ENCODE measurements around the gene PRDM16. TPM values are rescaled to one million over a fixed set of nuclear protein-coding genes. Genes with fewer than 3 reads are reported as not detected.

PRDM16 gene
- polyA plus RNA-seq, 2 donors = 0.15 to 0.28 TPM

- Histone ChIP-seq H3K9me3 (ENCODE audit: control insufficient read depth in 2 of 2, insufficient read depth in 1 of 2, low read depth in 1 of 2, low read length in 1 of 2) (peaks cover 0 to 1% of the 10 kb centered on the region in 2 donors), H3K36me3 (ENCODE audit: control insufficient read depth in 2 of 2, insufficient read depth in 2 of 2, low read length in 1 of 2) (no peaks in the 10 kb centered on the region), H3K4me1 (ENCODE audit: control insufficient read depth in 2 of 2, insufficient read depth in 2 of 2, low read length in 1 of 2) (peaks cover 3 to 6% of the 10 kb centered on the region in 2 donors), H3K27me3 (ENCODE audit: control insufficient read depth in 1 of 2, insufficient read depth in 2 of 2, low read length in 2 of 2) (no peaks in the 10 kb centered on the region), H3K4me3 (ENCODE audit: low read depth in 1 of 2, low read length in 2 of 2) (no peak overlapping the region), H3K27ac (ENCODE audit: low read depth in 2 of 2, low read length in 1 of 2) (no peak overlapping the region)
- WGBS, 2 donors = 51 to 74% methylated on average over 11 of the region's 11 CpGs
These were observed 311.5 kb downstream of the PRDM16 start for GRCh38 chr1:3380469-3380868.

DNA sequence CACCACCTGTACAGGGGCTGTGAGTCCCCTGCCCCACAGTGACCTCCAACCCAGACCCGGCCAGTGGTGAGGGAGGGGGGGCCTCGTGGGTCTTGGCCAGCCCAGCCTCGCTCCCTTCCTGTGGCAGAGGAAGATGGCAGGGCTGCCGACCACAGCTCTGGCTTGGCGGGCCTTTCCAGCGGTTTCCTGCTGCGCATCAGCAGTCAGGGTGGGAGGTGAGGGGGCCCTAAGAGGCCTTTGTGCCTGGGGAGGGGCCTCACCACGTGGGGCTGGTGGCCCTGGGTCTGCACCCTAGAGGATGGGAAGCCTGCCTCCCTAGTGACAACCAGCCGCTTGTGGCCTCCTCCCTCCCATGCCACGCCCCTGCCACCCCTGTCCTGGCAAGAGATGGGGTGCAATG lies 312.9 kb downstream of the PRDM16 start:
- Histone ChIP-seq H3K4me3 (ENCODE audit: low read depth in 1 of 2, low read length in 2 of 2) (no peak overlapping the region), H3K36me3 (ENCODE audit: control insufficient read depth in 2 of 2, insufficient read depth in 2 of 2, low read length in 1 of 2) (no peaks in the 10 kb centered on the region), H3K4me1 (ENCODE audit: control insufficient read depth in 2 of 2, insufficient read depth in 2 of 2, low read length in 1 of 2) (peaks cover 3 to 6% of the 10 kb centered on the region in 2 donors), H3K27ac (ENCODE audit: low read depth in 2 of 2, low read length in 1 of 2) (no peak overlapping the region), H3K27me3 (ENCODE audit: control insufficient read depth in 1 of 2, insufficient read depth in 2 of 2, low read length in 2 of 2) (no peaks in the 10 kb centered on the region), H3K9me3 (ENCODE audit: control insufficient read depth in 2 of 2, insufficient read depth in 1 of 2, low read depth in 1 of 2, low read length in 1 of 2) (peaks cover 0 to 1% of the 10 kb centered on the region in 2 donors)
- 58 to 67% methylated on average over 10 of the region's 10 CpGs for WGBS, 2 donors

DNA sequence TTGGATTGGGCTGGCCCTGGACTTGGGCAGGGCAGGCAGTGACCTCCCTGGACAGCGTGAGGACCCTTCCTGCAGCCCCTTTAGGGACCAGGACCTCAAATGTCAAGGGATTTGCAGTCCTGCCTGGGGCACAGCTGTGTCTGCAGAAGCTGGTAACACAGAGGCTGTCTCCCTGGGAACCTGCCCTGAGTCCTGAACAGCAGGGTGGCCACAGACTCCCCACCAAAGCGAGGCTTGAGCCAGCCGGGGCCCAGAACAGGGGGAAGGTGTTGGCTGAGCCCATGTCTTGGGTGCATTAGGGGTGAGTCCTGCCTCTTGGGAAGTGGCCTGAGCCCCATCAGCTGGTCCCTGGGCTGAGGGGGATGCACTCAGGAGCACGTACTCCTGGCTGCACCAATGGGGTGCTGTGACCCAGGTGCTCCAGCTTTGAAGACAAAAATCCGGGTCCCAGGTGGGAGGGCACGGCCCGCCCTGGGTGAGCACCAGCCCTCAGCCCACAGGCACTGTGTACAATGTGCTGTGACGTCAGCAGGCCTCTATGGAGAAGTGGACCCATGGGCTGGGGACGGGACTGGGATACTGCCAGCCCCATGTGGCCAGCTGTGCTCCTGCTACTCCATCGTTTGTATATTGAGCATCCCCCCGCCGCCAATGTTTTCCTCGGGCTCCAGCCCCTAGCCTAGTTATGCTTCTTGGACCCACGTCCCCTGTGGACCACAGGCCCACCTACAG lies 313.5 kb downstream of the PRDM16 start:
- no peak overlapping the region for H3K4me3 ChIP-seq (ENCODE audit: low read depth in 1 of 2, low read length in 2 of 2)
- no peak overlapping the region for H3K27ac ChIP-seq (ENCODE audit: low read depth in 2 of 2, low read length in 1 of 2)
- 77 to 80% methylated on average over 14 of the region's 14 CpGs for WGBS, 2 donors
- no peaks in the 10 kb centered on the region for H3K27me3 ChIP-seq (ENCODE audit: control insufficient read depth in 1 of 2, insufficient read depth in 2 of 2, low read length in 2 of 2)
- peaks cover 0 to 1% of the 10 kb centered on the region in 2 donors for H3K9me3 ChIP-seq (ENCODE audit: control insufficient read depth in 2 of 2, insufficient read depth in 1 of 2, low read depth in 1 of 2, low read length in 1 of 2)
- H3K36me3 ChIP-seq (ENCODE audit: control insufficient read depth in 2 of 2, insufficient read depth in 2 of 2, low read length in 1 of 2) = no peaks in the 10 kb centered on the region
- H3K4me1 ChIP-seq (ENCODE audit: control insufficient read depth in 2 of 2, insufficient read depth in 2 of 2, low read length in 1 of 2) = peaks cover 3 to 6% of the 10 kb centered on the region in 2 donors

- no peaks in the 10 kb centered on the region for H3K27me3 ChIP-seq (ENCODE audit: control insufficient read depth in 1 of 2, insufficient read depth in 2 of 2, low read length in 2 of 2)
- no peak overlapping the region for H3K27ac ChIP-seq (ENCODE audit: low read depth in 2 of 2, low read length in 1 of 2)
- H3K4me1 ChIP-seq (ENCODE audit: control insufficient read depth in 2 of 2, insufficient read depth in 2 of 2, low read length in 1 of 2) = peaks cover 3 to 6% of the 10 kb centered on the region in 2 donors
- H3K4me3 ChIP-seq (ENCODE audit: low read depth in 1 of 2, low read length in 2 of 2) = no peak overlapping the region
- H3K9me3 ChIP-seq (ENCODE audit: control insufficient read depth in 2 of 2, insufficient read depth in 1 of 2, low read depth in 1 of 2, low read length in 1 of 2) = peaks cover 0 to 1% of the 10 kb centered on the region in 2 donors
- WGBS, 2 donors = 73 to 82% methylated on average over 5 of the region's 5 CpGs
- H3K36me3 ChIP-seq (ENCODE audit: control insufficient read depth in 2 of 2, insufficient read depth in 2 of 2, low read length in 1 of 2) = no peaks in the 10 kb centered on the region
These were observed 314.7 kb downstream of the PRDM16 start for GRCh38 chr1:3383679-3384078.

GRCh38 chr1:3384407-3384806 lies 315.4 kb downstream of the PRDM16 start:
- Histone ChIP-seq H3K36me3 (ENCODE audit: control insufficient read depth in 2 of 2, insufficient read depth in 2 of 2, low read length in 1 of 2) (no peaks in the 10 kb centered on the region), H3K9me3 (ENCODE audit: control insufficient read depth in 2 of 2, insufficient read depth in 1 of 2, low read depth in 1 of 2, low read length in 1 of 2) (peaks cover 0 to 1% of the 10 kb centered on the region in 2 donors), H3K4me3 (ENCODE audit: low read depth in 1 of 2, low read length in 2 of 2) (no peak overlapping the region), H3K4me1 (ENCODE audit: control insufficient read depth in 2 of 2, insufficient read depth in 2 of 2, low read length in 1 of 2) (peaks cover 3 to 6% of the 10 kb centered on the region in 2 donors), H3K27ac (ENCODE audit: low read depth in 2 of 2, low read length in 1 of 2) (no peak overlapping the region), H3K27me3 (ENCODE audit: control insufficient read depth in 1 of 2, insufficient read depth in 2 of 2, low read length in 2 of 2) (no peaks in the 10 kb centered on the region)
- 50 to 62% methylated on average over 12 of the region's 12 CpGs for WGBS, 2 donors

DNA sequence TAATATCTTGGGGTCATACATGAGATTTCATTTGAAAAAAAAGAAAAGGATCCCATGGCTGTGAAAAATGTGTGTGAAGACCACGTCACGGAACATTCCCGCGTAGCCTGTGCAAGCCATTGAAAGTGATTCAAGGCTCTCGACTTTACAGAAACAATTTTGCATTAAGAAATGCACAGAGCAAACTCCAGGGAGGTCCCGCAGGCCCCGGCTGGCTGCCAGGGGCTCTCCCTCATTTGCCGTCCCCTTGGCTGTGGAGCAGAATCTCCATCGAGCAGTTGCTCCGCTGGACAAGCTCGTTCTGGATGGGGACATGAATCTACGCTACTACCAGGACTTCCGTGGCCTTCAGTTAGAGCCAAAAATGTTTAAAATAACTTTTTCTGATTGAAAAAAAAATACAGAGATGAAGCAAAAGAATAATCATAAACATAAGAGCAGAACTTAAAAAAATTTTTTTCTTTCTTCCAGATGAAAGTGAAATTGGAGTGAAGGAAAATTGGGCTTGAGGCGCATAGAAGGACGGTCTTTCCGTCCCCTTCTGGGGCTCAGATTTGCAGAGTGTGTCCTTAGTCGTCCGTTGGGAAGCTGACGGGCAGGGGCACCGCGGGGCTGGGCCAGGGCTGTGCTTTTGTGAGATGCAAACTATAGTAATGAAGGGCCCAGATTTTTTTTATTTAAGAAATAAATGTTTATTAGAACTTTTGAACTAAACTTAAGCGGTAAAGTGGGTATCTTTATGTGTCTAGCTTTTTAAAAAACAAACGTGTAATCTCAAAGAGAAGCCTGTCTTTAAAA lies 317.4 kb downstream of the PRDM16 start:
- Histone ChIP-seq H3K27ac (ENCODE audit: low read depth in 2 of 2, low read length in 1 of 2) (no peak overlapping the region), H3K27me3 (ENCODE audit: control insufficient read depth in 1 of 2, insufficient read depth in 2 of 2, low read length in 2 of 2) (peaks cover 0 to 2% of the 10 kb centered on the region in 2 donors), H3K4me3 (ENCODE audit: low read depth in 1 of 2, low read length in 2 of 2) (no peak overlapping the region), H3K4me1 (ENCODE audit: control insufficient read depth in 2 of 2, insufficient read depth in 2 of 2, low read length in 1 of 2) (peaks cover 0 to 4% of the 10 kb centered on the region in 2 donors), H3K9me3 (ENCODE audit: control insufficient read depth in 2 of 2, insufficient read depth in 1 of 2, low read depth in 1 of 2, low read length in 1 of 2) (peaks cover 0 to 1% of the 10 kb centered on the region in 2 donors), H3K36me3 (ENCODE audit: control insufficient read depth in 2 of 2, insufficient read depth in 2 of 2, low read length in 1 of 2) (no peaks in the 10 kb centered on the region)
- 87 to 88% methylated on average over 23 of the region's 23 CpGs for WGBS, 2 donors

DNA sequence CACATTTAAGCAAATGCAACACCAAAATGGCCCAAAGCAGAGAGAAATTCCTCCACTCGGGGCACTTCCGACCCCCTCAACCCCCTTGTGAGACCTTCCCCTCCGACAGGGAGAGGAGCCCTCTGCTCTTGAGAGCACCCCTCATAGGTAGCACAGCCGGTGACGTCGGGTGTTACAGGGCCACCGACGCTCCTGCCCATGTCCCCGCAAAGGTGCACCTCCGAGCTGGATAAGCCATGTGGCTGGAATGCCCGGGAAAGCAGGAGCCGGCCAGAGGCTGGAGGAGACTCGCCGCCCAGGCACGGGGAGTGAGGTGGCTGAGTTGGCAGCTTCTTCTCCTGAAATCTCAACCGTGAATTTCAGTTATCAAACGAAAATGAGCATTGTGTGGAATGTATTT lies 318.4 kb downstream of the PRDM16 start:
- no peak overlapping the region for H3K4me3 ChIP-seq (ENCODE audit: low read depth in 1 of 2, low read length in 2 of 2)
- H3K9me3 ChIP-seq (ENCODE audit: control insufficient read depth in 2 of 2, insufficient read depth in 1 of 2, low read depth in 1 of 2, low read length in 1 of 2) = peaks cover 0 to 1% of the 10 kb centered on the region in 2 donors
- H3K27ac ChIP-seq (ENCODE audit: low read depth in 2 of 2, low read length in 1 of 2) = no peak overlapping the region
- H3K36me3 ChIP-seq (ENCODE audit: control insufficient read depth in 2 of 2, insufficient read depth in 2 of 2, low read length in 1 of 2) = no peaks in the 10 kb centered on the region
- peaks cover 0 to 4% of the 10 kb centered on the region in 2 donors for H3K4me1 ChIP-seq (ENCODE audit: control insufficient read depth in 2 of 2, insufficient read depth in 2 of 2, low read length in 1 of 2)
- peaks cover 0 to 2% of the 10 kb centered on the region in 2 donors for H3K27me3 ChIP-seq (ENCODE audit: control insufficient read depth in 1 of 2, insufficient read depth in 2 of 2, low read length in 2 of 2)
- 70 to 82% methylated on average over 17 of the region's 17 CpGs for WGBS, 2 donors

GRCh38 chr1:3389093-3389833 lies 320.3 kb downstream of the PRDM16 start:
- Histone ChIP-seq H3K27ac (ENCODE audit: low read depth in 2 of 2, low read length in 1 of 2) (no peak overlapping the region), H3K4me3 (ENCODE audit: low read depth in 1 of 2, low read length in 2 of 2) (no peak overlapping the region), H3K4me1 (ENCODE audit: control insufficient read depth in 2 of 2, insufficient read depth in 2 of 2, low read length in 1 of 2) (peaks cover 0 to 4% of the 10 kb centered on the region in 2 donors), H3K9me3 (ENCODE audit: control insufficient read depth in 2 of 2, insufficient read depth in 1 of 2, low read depth in 1 of 2, low read length in 1 of 2) (no peaks in the 10 kb centered on the region), H3K27me3 (ENCODE audit: control insufficient read depth in 1 of 2, insufficient read depth in 2 of 2, low read length in 2 of 2) (peaks cover 2 to 10% of the 10 kb centered on the region in 2 donors), H3K36me3 (ENCODE audit: control insufficient read depth in 2 of 2, insufficient read depth in 2 of 2, low read length in 1 of 2) (no peaks in the 10 kb centered on the region)
- WGBS, 2 donors = 74 to 78% methylated on average over 23 of the region's 23 CpGs

GRCh38 chr1:3390291-3390690 lies 321.3 kb downstream of the PRDM16 start:
- H3K9me3 ChIP-seq (ENCODE audit: control insufficient read depth in 2 of 2, insufficient read depth in 1 of 2, low read depth in 1 of 2, low read length in 1 of 2) = no peaks in the 10 kb centered on the region
- H3K36me3 ChIP-seq (ENCODE audit: control insufficient read depth in 2 of 2, insufficient read depth in 2 of 2, low read length in 1 of 2) = no peaks in the 10 kb centered on the region
- peaks cover 2 to 10% of the 10 kb centered on the region in 2 donors for H3K27me3 ChIP-seq (ENCODE audit: control insufficient read depth in 1 of 2, insufficient read depth in 2 of 2, low read length in 2 of 2)
- no peak overlapping the region for H3K27ac ChIP-seq (ENCODE audit: low read depth in 2 of 2, low read length in 1 of 2)
- no peak overlapping the region for H3K4me3 ChIP-seq (ENCODE audit: low read depth in 1 of 2, low read length in 2 of 2)
- no peaks in the 10 kb centered on the region for H3K4me1 ChIP-seq (ENCODE audit: control insufficient read depth in 2 of 2, insufficient read depth in 2 of 2, low read length in 1 of 2)
- 87 to 92% methylated on average over 23 of the region's 23 CpGs for WGBS, 2 donors

Data from esophagus (tissue), 2 donors.